Ramos (cell line): ENCODE measurements around the gene DCAF11.

Experiments used
- in situ Hi-C: fragments of 300-500 bp; cut with MboI; formaldehyde crosslinking; loops from one replicate; pipeline ENCODE4 v1.14.3; 2022; ENCODE audit warnings: low sequenced_read_pairs; ENCODE audit not compliant: unreplicated experiment

Gene DCAF11

DNA sequence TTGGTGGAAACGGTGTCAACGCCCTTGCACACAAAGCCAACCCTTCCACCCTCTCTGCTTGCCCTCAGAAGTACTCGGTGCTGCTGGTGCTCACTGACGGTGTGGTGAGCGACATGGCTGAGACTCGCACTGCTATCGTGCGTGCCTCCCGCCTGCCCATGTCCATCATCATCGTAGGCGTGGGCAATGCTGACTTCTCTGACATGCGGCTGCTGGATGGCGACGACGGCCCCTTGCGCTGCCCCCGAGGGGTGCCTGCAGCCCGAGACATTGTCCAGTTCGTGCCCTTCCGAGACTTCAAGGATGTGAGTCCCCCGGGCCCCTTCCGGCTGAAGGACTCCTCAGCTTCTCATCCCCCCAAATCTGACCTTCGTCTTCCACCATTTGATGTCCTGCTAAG is 37.5 kb upstream of the DCAF11 start:
- in situ Hi-C loops: loop anchor here (25.0 kb wide), 1 partner anchor 90 kb away; the partner anchor contains the start of gene DHRS4L2

DNA sequence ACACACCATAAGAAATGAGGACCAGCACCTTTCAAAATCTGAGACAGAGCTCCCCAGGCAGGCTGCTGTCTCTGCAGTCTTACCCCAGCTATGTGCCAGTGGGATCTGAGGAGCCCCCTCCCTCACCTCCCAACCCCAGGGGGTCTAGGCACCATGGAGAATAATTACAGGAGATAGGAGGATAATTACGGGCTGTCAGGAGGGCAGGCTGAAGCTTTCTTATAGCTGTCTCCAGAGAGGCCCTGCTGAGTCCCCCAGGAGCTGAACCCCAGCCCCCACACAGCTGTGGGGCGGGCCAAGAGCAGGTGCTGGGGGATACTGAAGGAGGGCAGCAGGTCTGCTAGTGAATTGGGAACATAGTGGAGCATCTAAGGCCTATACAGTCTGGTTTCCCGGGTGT is 36.4 kb upstream of the DCAF11 start:
- in situ Hi-C loops: loop anchor here (25.0 kb wide), 1 partner anchor 91 kb away; the partner anchor contains the start of gene DHRS4L2

DNA sequence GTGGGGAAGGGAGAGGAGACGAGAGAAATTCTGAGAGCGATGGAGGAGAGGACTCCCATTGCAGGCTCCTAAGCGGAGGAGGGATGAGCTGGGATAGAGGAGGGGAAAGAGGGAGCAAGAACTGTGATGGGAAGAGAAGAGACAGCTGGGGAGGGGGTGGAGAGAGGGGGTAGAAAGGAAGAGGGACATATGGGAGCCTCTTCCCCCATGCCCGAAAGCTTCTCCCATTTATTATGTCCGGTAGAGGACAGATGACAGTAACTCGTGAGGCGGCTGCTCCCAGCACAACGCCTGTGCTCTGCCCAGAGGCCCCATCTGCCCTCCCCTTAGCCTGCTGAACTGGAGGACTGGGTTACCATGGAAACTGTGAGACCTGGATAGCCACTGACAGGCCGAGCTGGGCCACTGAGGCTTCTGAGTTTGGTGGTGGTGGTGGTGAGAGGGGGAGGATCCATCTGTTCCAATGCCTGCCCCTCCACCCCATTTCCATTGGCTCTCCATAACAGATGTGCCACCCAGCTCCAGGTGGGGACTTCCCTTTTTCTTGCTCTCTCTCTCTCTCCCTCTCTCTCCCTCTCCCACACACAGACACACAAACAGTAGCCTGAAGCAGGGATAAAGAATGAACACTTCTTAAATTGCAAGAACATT is 35.0 kb upstream of the DCAF11 start:
- in situ Hi-C loops: loop anchor here (25.0 kb wide), 1 partner anchor 92 kb away; the partner anchor contains the start of gene DHRS4L2

DNA sequence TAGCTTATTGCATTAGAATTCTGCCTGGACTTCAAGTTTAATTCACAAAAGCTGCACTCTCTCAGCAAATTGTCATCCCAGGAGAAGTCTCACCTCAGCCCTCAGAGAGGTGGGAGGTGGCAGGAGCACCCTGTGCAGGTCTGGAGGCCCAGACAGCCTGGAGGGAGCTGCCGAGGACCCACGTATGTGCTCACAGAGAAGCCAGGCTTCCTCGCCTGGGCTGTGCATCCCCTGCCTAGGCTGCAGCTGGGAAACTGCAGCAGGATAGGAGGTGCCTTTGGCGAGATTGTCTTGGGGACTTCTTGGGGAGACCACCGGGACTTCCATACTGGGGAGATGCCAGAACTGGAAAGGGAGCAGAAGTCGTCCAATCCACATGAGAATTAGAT is 34.4 kb upstream of the DCAF11 start:
- in situ Hi-C loops: loop anchor here (25.0 kb wide), 1 partner anchor 93 kb away; the partner anchor contains the start of gene DHRS4L2

DNA sequence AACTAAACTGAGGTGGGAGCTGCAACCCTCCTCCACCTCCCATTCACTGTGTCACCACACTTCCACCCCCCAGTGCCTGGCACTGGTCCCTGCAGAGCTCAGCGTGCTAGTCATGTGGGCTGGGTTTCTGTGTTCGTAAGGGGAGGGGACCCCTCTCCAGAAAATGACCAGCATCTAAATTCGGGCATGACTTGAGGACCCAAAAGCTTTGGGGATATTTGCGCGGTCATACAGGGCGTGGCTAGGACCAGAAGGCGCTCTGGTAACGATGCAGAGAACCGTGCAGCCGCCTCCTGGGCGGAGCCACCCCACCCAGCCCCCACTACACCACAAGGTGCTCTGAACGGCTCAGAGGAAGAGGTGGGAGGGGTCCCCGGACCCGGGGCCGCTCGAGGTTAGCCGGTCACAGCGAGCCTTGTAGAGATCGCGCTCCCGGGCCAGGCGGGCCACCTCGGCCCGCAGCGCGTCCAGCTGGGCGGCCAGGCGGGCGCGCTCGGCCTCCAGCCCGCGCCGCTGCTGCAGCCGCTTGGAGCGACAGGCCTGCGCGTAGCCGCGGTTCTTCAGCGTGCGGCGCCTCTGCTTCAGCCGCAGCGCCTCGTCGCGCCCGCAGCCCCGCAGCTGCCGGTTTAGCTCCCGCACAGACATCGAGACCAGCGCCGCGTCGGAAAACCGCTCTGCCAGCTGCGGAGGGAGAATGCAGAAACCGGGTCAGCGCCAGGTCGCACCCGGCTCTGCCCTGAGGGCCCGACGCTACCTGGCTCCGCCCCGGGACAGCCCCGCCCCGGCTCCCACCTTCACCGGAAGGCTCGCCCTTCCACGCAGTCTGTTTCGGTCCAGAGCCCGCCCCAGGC is 33.5 kb upstream of the DCAF11 start:
- in situ Hi-C loops: loop anchor here (25.0 kb wide), 1 partner anchor 94 kb away; the partner anchor contains the start of gene DHRS4L2

DNA sequence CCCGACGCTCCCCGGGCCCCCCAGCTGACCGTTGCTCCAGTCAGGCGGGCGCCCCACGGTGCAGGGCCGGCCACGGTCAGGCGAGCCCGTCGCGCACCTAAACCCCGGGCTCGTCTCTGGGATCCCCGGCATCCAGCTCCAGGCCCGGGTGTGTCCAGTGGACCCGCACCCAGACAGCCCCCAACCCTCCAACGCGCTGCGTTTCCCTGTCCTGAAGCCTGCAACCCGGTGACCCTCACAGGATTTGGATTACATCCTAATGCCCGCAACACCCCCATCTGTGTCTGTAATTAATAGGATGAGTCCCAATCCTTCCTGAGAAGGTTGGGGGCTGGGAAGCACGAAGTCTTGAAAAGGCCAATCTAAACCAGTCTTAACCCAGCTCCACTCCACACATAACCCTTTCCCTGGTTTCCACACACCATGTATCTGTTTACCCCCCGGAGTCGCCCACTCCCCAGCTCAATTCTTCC is 32.8 kb upstream of the DCAF11 start:
- in situ Hi-C loops: loop anchor here (25.0 kb wide), 1 partner anchor 94 kb away; the partner anchor contains the start of gene DHRS4L2

DNA sequence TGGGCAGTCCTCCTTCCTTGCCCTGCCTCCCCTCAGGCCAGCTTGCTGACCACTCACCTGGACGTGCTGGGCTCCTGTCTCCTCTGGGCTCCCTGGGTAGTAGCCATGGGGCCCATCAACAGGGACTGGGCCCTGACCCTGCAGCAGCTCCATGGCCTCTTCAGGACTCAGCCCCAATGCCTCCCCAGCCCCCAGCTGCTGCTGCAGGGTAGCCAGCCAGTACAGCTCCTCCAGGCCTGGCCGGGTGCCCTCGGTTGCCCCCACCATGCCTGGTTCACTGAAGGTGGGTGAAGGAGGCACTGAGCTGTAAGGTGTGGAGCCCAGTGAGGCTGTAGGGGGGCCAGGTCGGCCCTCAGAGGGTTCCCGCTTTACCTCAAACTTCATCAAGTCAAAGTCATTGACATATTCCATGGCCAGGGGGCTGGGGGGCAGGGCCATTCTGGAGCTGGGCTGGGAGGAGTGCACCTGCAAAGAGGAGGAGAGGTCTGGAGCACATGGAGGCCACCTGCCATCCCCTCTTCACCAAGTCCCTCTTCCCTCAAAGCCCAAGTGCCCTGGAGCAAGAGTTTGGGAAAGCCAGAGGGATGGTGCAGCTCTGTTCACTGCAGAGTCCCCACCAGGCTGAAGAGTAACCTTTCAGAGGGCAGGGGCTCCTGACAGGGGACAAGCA is 32.0 kb upstream of the DCAF11 start:
- in situ Hi-C loops: loop anchor here (25.0 kb wide), 1 partner anchor 95 kb away; the partner anchor contains the start of gene DHRS4L2

DNA sequence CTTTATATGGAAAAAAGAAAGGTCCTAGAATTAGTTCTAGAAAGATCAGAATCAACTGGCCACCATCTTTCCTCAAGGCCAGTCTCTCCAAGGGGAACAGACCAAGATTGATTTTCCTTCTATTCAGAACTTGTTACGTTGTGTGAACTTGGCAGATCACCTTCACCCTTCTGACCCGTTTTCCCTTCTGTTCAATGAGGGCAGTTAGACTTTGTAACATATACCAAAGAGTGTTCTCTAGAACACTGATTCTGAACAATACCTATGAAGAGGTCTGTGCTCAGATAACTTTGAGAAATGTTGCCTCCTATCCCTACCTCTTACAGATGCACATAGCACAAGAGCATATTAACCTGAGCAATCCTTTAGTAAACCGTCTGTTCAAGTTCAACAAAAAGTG is 31.1 kb upstream of the DCAF11 start:
- in situ Hi-C loops: loop anchor here (25.0 kb wide), 1 partner anchor 96 kb away; the partner anchor contains the start of gene DHRS4L2

DNA sequence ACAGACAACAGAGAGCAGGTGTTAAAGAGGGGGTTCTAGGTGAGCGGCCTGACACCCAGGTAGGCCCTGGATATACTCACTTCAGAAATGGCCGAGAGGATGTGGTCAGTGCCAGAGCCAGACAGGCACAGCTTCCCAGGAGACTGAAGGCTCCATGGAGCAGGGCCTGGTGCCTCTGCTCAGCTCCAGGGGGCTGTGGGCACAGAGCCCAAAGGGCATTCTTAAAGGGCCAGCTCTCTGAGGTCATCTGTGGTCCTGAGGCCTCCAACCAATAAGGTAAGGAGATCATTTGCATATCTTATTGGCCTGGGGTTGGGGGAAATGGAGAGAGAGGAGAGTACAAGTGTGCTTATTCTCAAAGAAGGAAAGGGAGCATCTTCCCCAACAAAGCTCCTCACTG is 30.1 kb upstream of the DCAF11 start:
- in situ Hi-C loops: loop anchor here (25.0 kb wide), 1 partner anchor 97 kb away; the partner anchor contains the start of gene DHRS4L2

DNA sequence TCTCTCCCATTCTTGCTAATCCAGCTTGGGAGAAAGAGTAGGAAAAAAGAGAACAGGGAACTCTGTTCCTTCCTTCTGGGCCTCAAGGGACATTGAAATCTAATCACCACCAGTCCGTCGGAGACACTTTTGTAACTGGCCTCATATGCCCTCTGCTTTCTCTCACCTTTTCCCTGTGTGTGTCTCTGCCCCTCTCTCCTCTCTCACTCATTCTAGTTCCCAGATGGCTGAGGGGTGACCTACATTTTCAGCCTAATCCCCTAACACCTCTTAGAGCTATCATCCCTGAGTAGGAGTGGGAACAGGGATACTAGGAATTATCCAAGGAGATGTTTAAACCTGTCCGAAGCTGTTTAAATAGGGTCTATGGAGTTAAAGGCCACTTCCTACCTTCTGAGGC is 29.4 kb upstream of the DCAF11 start:
- in situ Hi-C loops: loop anchor here (25.0 kb wide), 1 partner anchor 98 kb away; the partner anchor contains the start of gene DHRS4L2

DNA sequence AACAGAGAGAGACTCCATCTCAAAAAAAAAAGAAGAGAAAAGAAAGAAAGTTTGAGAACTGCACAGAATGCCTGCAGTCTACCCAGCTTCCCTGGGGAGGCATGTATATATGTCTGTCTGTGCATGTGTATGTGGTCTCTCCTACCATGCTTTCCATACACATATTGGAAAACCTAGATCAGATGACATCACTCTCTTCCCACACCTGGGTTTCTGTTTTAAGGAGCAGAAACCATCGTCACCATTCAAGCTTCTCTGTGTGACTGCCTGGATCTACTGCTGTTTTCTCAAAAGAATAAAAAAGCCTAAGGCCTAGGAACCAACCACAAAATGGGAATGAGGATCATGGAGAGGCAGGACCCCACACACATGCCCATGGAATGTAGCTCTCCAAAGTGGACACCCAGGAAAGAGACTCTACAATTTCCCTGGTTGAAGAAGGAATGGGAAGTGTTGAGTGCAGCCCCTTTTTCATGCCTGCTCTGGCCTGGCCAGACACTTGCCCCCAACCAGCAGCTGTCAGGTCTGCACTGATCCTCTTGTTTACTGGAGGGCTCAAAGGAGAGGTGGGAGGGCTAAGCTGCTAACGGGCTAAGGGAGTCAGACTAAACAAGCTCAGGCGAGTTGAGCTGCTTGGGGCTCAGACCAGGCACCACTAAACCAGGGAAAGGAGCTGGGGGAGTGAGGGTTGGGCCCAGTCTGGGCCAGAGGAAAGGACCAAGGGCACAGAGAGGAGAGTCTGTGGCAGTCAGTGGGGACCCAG is 28.2 kb upstream of the DCAF11 start:
- in situ Hi-C loops: loop anchor here (25.0 kb wide), 1 partner anchor 99 kb away; the partner anchor contains the start of gene DHRS4L2

DNA sequence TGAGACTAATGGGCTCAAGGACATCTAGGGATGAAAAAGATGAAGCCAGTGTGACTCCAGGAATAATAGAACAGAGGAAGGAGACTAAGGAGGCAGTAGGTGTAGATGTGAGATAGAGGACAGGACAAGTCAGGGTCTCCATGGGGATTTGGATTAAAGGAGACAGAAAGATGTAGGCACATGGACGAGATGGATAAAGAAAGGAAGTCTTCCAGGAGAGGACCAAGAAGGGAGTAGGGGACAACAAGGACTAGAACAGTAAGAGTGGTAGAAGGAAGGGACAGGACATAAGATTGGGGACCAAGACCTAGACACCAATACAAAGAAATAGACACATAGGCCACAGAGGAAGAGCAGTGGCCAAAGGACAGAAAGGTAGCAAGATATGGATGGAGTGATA is 27.6 kb upstream of the DCAF11 start:
- in situ Hi-C loops: loop anchor here (25.0 kb wide), 1 partner anchor 100 kb away; the partner anchor contains the start of gene DHRS4L2

DNA sequence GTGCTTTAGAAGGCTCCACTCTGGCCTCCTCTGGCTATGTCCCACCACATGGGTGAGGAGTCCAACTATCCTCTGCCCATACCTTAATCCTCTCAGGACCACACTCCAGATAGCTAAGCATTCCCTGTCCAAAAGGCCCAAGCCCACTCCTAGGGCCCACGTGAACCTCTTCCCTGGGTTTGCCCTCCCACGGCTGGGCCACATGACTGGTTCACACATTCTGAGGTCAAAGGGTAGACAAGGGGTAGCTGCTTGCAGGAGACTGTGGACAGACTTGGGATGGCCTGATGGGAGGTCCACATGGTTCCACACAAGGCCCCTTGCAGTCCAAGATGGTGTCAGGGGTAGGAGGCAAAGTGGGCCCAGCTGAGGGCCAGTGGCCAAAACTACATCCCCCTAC is 26.5 kb upstream of the DCAF11 start:
- in situ Hi-C loops: loop anchor here (25.0 kb wide), 1 partner anchor 101 kb away; the partner anchor contains the start of gene DHRS4L2

DNA sequence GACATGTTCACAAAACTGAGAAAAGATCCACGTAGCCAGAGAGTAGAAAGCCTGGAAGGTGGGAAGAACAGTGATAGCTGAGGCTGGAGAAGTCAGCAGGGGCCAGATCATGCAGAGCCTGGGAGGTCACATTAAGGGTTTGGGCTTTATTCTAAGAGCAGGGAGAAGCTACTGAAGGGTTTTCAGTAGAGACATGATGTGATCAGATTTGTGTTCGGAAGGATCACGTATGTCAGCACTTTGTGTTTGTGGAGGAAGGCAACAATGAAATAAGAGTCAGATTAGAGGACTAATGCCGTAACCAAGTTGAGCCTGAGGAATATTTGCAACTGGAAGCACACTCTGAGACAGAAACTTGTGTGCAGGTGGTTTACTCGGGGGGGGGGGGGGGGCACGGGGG is 24.7 kb upstream of the DCAF11 start:
- in situ Hi-C loops: loop anchor here (25.0 kb wide), 1 partner anchor 103 kb away; the partner anchor contains the start of gene DHRS4L2

DNA sequence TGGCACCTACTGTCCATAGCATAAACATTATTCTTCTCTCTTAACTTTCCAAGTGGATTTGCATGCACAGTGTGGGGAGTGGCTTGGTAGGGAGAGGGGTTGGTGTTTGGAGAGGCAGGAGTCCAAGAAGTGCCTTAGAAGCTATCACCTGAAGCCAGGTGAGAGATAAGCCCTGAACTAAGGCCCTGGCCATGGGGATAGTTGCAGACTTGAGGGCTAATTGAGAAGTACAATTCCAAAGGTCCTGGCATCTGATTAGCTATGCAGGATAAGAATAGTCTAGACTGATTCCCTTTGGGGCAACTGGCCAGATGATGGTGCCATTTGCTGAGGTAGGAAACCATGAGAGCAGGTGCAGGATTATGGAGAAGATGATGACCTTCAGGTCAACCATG is 22.5 kb upstream of the DCAF11 start:
- in situ Hi-C loops: loop anchor here (25.0 kb wide), 1 partner anchor 105 kb away; the partner anchor contains the start of gene DHRS4L2

DNA sequence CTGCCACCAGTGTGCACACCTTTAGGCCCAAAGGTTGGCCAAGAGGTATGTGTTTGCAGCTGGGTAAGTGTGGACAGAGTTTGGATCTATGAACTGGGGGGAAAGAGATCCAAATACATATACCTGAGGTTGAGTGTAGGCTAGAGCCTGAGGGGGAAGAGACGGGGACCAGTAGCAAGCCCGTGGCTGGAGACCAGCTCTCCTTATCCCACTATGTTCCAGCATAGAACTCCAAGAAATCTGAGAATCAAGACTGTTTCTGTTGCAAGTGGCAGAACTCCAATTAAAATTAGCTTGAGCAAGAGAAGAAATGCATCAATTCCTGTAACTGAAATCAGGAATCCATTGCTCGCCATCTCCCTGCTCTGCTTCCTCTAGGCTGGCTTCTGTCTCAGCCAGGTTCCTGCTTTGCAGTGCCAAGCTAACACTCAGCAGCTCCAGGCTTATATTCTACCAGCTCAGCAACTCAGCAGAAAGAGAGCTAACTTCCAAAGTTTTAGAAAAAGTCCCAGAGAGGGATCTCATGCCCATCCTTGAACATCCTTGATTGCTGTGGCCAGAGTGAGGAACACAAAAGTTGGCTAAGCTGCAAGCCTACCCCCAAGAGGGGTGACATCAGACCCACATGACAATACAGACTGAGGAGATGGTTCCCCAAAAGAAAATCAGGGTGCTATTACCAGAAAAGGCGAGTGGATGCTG is 21.9 kb upstream of the DCAF11 start:
- in situ Hi-C loops: loop anchor here (25.0 kb wide), 1 partner anchor 105 kb away; the partner anchor contains the start of gene DHRS4L2

DNA sequence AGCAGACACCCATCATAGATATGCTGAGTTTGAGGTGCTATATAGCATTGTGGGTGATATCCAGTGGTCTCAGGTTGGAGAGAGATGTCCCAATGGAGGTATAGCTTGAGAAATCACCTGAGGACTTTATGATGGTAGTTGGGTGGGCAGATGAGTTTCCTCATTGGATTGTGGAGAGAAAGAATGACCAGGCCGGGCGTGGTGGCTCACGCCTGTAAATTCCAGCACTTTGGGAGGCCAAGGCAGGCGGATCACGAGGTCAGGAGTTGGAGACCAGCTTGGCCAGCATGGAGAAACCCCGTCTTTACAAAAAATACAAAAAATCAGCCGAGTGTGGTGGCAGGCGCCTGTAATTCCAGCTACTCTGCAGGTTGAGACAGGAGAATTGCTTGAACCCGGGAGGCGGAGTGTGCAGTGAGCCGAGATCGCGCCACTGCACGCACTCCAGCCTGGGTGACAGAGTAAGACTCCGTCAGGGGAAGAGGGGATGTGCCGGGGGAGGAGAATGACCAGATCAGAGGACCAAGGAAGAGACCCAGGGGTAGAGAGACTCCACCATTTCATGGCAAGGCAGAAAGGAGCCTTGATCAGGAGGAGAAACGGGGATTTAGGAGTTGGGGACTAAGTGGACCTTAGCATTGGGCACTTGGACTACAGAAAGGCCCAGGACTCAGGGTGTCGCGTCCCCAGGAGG is 21.2 kb upstream of the DCAF11 start:
- in situ Hi-C loops: loop anchor here (25.0 kb wide), 1 partner anchor 106 kb away; the partner anchor contains the start of gene DHRS4L2
